B cell (primary cell): ENCODE measurements around the gene LANCL1.

Source experiments
- CTCF ChIP-seq: fragments of 200-600 bp; IDR thresholded peaks from one replicate; pipeline ENCODE4 v1.8.0; 2022; ENCODE audit warnings: antibody characterized with exemption, mild to moderate bottlenecking
- EZH2 ChIP-seq: IDR thresholded peaks from 2 replicates; pipeline ENCODE4 v1.6.1; 2012; ENCODE audit warnings: borderline replicate concordance, low read depth, mild to moderate bottlenecking, moderate library complexity, low read length; ENCODE audit not compliant: insufficient read depth, poor library complexity, severe bottlenecking

GRCh38 chr2:210442878-210443277 lies 33.7 kb downstream of the LANCL1 start:
- TF ChIP-seq CTCF (no peak), EZH2 (no peak)
